ENCODE results near the gene RASGEF1B. TPM values are rescaled to one million over a fixed set of nuclear protein-coding genes. Genes with fewer than 3 reads are reported as not detected.

Gene RASGEF1B
- total RNA-seq, 1 experiment from 2014 or later: 7.5 TPM

- peaks cover 3% of the 10 kb centered on the region; the same call in 1 of the 2 replicates for H3K4me1 ChIP-seq (ENCODE audit: insufficient read depth, low read length)
- Mint-ChIP-seq H3K4me3 (peak overlapping the region in 1 of 2 experiments; percentile 30; a peak in 1 of 5 replicates), H3K4me1 (peaks cover 52 to 54% of the 10 kb centered on the region in 2 experiments), H3K9me3 (peaks cover 0 to 3% of the 10 kb centered on the region in 2 experiments; a peak in 3 of 5 replicates), H3K36me3 (ENCODE audit: insufficient read depth in 1 of 3, low read depth in 3 of 3) (peaks cover 10 to 17% (median 15%) of the 10 kb centered on the region in 3 experiments; a peak in 6 of 7 replicates), H3K27ac (peak overlapping the region; percentile 96 to 100 (median 98); a peak in 6 of 7 replicates), H3K27me3 (ENCODE audit: low read depth) (no peaks in the 10 kb centered on the region; the same call in 1 of the 2 replicates)
- no peak overlapping the region for H3T11ph ChIP-seq (ENCODE audit: low read length)
- no peak overlapping the region for H2BK12ac ChIP-seq (ENCODE audit: insufficient read length, low read depth, low read length)
- H3K56ac ChIP-seq (ENCODE audit: insufficient read length, low read depth, low read length): no peak overlapping the region
- H2AFZ ChIP-seq (ENCODE audit: low read length): peak overlapping the region; percentile 37
- peak overlapping the region; percentile 56 for H3K27ac ChIP-seq (ENCODE audit: insufficient read length, low read depth, low read length)
- no peak overlapping the region for H4K8ac ChIP-seq (replicated peaks; ENCODE audit: insufficient read length, low read depth, low read length)
- H3K9me3 ChIP-seq (ENCODE audit: control insufficient read depth, low read depth, low read length): no peaks in the 10 kb centered on the region
- TF ChIP-seq, protein P1, sequence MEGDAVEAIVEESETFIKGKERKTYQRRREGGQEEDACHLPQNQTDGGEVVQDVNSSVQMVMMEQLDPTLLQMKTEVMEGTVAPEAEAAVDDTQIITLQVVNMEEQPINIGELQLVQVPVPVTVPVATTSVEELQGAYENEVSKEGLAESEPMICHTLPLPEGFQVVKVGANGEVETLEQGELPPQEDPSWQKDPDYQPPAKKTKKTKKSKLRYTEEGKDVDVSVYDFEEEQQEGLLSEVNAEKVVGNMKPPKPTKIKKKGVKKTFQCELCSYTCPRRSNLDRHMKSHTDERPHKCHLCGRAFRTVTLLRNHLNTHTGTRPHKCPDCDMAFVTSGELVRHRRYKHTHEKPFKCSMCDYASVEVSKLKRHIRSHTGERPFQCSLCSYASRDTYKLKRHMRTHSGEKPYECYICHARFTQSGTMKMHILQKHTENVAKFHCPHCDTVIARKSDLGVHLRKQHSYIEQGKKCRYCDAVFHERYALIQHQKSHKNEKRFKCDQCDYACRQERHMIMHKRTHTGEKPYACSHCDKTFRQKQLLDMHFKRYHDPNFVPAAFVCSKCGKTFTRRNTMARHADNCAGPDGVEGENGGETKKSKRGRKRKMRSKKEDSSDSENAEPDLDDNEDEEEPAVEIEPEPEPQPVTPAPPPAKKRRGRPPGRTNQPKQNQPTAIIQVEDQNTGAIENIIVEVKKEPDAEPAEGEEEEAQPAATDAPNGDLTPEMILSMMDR (conservative IDR thresholded peaks at IDR 0.05): no peak
- no peak overlapping the region for H4K5ac ChIP-seq (ENCODE audit: insufficient read length, low read depth, low read length)
- H3K9ac ChIP-seq (ENCODE audit: extremely low read depth, insufficient read length, low read length): no peak overlapping the region
- peak overlapping the region; percentile 32 for H3K4me2 ChIP-seq (ENCODE audit: insufficient read depth, insufficient read length, low read length)
- no peaks in the 10 kb centered on the region for H3K79me1 ChIP-seq (ENCODE audit: insufficient read depth, low read depth, low read length, poor library complexity, severe bottlenecking)
- H2BK20ac ChIP-seq (ENCODE audit: low read depth, low read length, poor library complexity, severe bottlenecking): no peak overlapping the region
- no peak overlapping the region for H2BK120ac ChIP-seq (ENCODE audit: low read depth, low read length, poor library complexity, severe bottlenecking)
- DNase-seq: no peak
- no peak overlapping the region for H3K4ac ChIP-seq (ENCODE audit: low read depth, low read length)
- no peaks in the 10 kb centered on the region for H3K27me3 ChIP-seq (ENCODE audit: insufficient read depth, low read length)
- no CpG with 5 or more reads among the region's 1 CpG for WGBS (ENCODE audit: extremely low coverage, insufficient read length, low lambda C conversion rate)
- H2BK5ac ChIP-seq (ENCODE audit: insufficient read length, low read length): no peak overlapping the region
- no peak overlapping the region for H3K14ac ChIP-seq (ENCODE audit: insufficient read depth, low read length)
- no peak overlapping the region for H4K91ac ChIP-seq (ENCODE audit: insufficient read length, low read depth, low read length)
- no peaks in the 10 kb centered on the region for H3K79me2 ChIP-seq (ENCODE audit: insufficient read depth, low read length)
- no peak overlapping the region for H3K23ac ChIP-seq (ENCODE audit: insufficient read length, low read depth, low read length)
- H3K18ac ChIP-seq (ENCODE audit: insufficient read length, low read depth, low read length): no peak overlapping the region
- no peaks in the 10 kb centered on the region for H4K20me1 ChIP-seq (ENCODE audit: control insufficient read depth, insufficient read depth, insufficient read length)
- H3K23me2 ChIP-seq (ENCODE audit: insufficient read length, low read depth, low read length, poor library complexity, severe bottlenecking): peaks cover 3% of the 10 kb centered on the region
- no peak overlapping the region for H2BK15ac ChIP-seq (ENCODE audit: low read depth, low read length)
- no peak overlapping the region for H2AK5ac ChIP-seq (ENCODE audit: insufficient read length, low read length)
Observed at GRCh38 chr4:81426770-81427289, 44.9 kb downstream of the RASGEF1B start.

All from H9 (cell line).